HG02571 (cell line): ENCODE results near the gene PRR22.
"Not testable (repeated sequence)": the region's sequence is repeated elsewhere in the genome, so short reads cannot be mapped to it uniquely, and the experiment has no call there.

Source experiments
- ATAC-seq: cut with Tn5 transposase; IDR thresholded peaks from one replicate; pipeline ENCODE4 v1.9.1; 2021; ENCODE audit warnings: mild to moderate bottlenecking, moderate library complexity; ENCODE audit not compliant: unreplicated experiment

PRR22 gene

GRCh38 chr19:5792224-5792623 lies 7.7 kb upstream of the PRR22 start:
- ATAC-seq: no peak

DNA sequence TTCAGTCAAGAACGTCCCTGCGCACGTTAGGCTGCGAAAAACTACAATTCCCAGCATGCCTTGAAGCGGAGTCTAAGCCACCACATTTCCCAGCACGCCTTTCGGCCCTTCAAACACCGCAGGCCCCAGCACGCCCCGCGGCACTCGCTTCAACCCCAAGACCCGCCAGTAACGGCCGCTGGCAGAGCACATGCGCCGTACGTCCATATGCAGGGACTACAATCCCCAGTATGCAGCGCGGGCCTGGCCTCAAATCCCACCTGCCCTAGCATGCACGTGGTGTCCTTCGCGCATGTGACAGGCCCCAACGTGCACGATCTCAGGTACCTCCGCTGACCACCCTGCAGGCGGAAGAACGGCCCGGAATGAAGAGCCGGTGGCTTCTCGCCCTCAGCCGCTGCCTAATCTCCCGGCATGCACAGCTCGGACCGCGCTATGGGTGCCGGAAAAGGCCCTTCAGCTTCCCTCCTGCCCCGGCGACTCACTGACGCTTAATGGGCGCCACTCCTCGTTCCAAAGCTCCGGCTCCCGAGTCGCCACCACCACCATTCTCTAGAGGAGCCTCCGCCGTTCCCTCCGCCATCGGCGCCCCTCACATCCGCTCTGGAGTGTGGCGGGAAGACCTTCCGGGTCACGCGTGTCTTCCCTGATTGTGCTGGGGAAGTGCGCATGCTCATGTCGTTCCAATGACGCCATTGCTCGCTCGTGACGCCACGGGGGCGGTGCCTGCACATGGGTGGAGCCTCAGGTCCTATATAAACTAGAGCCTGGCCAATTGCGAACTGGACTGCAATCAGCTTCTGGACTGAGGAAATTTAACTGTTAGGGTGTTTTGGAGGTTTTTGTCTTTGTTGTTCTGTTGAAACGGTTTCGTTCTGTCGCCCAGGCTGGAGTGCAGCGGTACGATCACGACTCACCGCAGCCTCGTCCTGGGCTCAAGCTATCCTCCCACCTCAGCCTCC lies 6.3 kb upstream of the PRR22 start, which contains the start of gene DUS3L:
Gene DUS3L, minus strand, starts transcription at position 605 of the 962 bp plus-strand sequence. Its CDS starts 22 bp downstream, at position 583.
- ATAC-seq: peak; percentile 83

- no peak for ATAC-seq
Measured at GRCh38 chr19:5789886-5790558, 5.5 kb upstream of the PRR22 start.

DNA sequence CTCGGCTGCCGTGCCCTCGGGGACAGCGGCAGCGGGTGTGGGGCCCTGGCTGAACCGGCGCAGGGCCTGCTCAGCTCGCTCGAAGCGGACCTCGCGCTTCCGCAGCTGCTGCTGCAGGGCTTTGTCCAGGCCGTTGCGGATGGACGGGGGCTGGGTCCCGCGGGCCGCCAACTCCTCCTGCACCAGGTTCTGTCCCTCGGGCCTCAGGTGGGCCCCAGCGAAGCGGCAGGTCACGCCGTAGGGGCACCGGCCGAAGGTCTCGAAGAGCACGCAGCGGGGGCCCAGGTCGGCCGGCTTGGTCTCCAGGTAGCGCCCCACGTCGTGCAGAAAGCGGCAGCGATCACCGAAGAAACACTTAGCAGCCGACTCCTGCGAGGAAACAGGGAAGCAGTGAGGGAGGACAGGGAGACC lies 4.8 kb upstream of the PRR22 start:
- no peak for ATAC-seq

GRCh38 chr19:5788422-5788821 lies 3.9 kb upstream of the PRR22 start:
- ATAC-seq: no peak

DNA sequence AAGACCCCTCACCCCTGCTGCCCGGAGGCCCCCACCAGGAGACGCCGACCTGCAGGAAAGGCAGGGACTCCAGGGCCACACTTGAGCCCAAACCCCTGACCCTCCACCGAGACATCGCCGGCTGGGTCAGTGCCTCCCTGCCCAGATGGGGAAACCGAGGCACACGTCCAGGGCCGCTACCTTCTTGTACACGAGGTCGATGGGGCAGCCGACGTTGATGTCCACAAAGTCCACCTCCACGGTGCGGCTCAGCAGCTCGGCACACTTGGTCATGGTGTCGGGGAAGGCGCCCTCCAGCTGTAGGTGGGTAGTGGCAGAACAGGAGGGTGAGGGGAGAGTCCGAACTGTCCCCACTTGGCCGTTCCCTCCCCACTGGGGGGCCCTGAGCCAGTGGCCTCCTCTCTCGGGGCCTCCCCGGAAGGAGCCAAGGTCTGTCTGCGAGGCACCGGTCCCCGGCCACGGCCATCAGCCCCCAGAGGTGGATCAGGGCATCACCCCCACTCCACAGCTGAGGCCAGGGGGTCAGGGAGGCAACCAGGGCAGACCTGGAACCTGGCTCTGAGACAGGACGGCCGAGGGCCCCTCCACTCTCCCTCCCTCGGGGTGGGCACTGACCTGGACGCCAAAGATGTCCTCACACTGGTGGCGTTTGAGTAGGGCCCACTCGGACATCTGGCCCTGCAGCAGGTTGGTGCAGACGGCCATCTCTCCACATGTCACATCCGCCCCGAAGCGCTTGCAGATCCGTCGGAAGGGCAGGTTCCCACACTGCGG lies 3.0 kb upstream of the PRR22 start:
- no peak for ATAC-seq

DNA sequence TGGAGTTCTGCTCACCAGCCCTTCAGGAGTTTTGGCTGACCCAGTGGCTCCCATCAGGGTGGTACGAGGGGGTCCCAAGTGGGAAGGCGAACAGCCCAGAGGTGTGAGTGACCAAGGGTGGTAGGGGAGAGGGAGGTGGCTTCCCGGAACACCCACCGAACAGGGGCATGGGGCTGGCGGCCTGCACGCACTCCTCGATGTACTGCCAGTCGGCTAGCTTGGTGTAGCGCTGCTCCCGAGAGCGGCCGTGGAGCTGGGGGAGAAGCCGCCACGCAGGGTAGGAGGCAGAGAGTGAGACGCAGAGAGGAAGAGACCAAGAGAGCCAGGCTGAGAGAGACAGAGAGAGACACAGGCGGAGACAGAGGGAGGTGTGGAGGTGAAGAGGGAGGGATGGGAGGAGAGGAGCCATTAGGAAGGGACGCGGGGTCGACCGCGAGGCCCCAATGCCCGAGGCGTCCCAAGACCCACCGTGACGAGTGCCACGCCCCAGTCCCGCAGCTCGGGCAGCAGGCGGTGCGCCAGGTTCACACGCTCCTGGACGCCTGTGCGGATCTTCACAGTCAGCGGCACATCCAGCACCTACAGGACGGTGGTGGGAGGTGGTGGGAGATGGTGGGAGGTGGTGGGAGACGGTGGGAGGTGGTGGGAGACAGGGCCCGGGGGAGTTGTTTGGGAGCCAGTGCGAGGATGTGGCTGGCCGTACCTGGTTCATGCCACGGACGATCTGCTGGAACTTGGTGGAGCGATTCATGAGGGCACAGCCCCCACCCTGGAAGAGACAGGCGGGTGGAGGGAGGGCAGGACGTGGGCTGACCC lies 2.3 kb upstream of the PRR22 start:
- no peak for ATAC-seq

DNA sequence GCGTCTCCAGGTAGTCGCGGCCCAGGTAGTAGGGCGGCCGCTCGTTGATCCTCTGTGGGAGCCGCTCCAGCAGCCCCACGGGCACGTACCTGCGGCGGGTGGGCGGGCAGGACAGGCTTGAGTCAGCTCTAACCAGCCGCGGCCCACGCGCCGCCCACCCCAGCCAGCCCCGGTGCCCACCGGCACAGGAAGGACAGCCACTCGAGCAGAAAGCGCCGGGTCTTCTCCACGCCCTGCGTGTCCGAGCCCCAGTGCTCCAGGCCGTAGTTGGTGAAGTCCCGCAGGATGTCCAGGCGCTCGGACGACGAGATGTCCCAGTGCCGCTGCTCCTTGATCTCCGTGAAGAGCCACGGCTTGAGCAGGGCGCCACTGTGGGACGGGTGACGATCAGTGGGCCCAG lies 877 bp upstream of the PRR22 start:
- no peak for ATAC-seq

DNA sequence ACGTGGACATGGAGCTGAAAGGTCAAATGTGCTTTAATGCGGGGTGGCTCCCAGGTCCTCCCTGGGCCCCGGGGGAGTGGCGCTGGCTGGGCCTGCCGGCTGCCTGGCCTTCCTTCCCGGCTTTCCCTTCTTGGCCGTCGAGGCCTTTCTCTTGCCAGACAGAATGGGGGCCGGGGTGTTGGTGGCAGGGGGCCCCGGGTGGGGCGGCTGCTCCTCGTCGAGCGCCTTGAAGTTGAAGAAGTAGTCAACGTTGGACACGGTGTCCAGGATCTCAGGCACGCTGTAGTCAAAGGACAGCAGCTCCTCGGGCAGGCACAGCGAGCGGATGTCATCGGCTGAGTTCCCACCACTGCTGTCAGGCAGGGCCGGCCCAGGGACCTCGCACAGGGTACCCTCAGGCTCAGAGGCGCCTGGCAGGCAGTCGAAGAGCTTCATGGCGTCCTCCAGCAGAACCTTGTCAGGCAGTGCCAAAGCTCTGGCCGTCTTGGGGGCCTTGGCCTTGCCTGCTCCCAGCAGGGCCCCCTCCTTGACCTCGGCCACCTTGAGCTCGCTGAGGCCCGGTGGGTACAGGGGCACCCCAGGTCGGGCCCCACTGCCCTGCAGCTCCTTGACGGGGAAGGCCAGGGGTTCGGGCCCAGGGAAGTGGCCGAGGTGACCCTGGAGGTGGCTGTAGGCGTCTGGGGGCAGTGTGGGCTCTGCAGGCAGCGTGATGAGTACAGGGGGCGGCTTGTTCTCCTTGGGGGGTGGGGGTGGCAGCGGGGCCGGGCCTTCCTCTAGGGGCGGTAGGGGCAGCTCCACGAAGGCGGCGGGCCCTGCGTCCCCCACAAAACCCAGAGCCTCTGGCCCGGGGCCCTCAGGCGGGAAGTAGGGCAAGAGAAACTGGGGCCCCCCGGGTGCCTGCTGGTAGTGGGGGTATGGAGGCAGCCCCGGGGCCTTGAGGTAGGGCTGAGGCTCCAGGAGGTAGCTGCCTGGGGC lies 1.3 kb downstream of the PRR22 start:
- ATAC-seq: no peak

- no peak for ATAC-seq
Measured at GRCh38 chr19:5782322-5782721, 2.2 kb downstream of the PRR22 start.

DNA sequence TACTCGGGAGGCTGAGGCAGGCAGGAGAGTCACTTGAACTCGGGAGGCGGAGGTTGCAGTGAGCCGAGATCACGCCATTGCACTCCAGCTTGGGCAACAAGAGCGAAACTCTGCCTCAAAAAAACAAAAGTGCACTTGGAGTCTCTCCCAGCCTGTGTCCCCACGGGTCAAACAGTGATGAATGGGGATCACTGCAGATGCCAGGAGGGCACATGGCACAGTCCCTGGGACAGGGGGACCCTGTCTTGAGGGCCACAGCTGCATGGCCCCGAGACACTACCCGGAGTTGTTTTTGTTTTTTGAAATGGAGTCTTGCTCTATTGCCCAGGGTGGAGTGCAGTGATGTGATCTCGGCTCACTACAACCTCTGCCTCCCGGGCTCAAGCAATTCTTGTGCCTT lies 3.6 kb downstream of the PRR22 start:
- ATAC-seq: not testable (repeated sequence)

GRCh38 chr19:5778402-5778801 lies 6.1 kb downstream of the PRR22 start:
- no peak for ATAC-seq

DNA sequence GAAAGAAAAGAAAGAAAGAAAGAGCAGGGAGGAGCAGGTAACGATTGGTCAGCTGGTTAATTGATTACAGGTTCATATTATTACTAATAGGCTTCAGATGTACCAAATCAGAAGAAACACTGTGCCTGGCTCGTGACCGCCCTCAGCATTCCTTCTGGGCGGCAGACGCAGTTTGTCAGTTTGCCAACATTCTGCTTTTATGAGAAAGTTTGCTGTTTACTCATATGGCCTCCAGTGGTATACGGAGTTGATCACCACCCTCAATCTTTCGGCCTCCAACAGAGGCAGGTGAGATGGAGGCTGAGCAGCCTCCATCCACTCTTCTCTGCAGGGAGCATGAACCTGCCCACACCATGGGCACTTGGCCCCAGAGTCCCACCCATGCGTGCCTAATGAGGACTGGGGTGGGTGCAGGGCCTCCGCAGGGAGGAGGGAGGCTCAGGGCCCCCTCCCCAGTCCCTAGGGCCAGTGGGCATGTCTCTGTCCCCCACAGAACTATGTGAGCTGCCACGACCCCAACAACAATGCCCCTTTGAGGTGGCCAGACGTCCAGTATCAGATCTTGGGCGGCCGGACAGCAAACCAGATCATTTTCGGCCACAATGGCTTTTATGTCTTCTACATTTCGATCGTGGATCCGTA lies 8.8 kb downstream of the PRR22 start:
- ATAC-seq: no peak

DNA sequence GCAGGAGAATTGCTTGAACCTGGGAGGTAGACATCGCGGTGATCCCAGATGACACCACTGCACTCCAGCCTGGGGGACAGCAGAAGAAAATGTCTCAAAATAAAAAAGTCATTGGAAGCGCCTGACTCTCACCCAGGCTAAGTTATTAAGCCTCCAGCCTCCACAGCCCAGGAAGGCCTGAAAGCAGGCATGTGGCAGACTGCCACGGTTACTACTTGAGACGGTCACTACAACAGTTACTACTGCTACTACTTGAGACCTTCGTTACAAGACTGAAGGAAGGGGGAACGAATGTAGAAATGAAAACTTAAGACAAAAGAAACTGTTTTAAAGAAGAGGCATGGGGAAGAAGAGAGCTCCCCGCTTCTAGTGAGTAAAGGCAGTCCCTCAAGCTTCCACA lies 9.6 kb downstream of the PRR22 start:
- ATAC-seq: no peak

DNA sequence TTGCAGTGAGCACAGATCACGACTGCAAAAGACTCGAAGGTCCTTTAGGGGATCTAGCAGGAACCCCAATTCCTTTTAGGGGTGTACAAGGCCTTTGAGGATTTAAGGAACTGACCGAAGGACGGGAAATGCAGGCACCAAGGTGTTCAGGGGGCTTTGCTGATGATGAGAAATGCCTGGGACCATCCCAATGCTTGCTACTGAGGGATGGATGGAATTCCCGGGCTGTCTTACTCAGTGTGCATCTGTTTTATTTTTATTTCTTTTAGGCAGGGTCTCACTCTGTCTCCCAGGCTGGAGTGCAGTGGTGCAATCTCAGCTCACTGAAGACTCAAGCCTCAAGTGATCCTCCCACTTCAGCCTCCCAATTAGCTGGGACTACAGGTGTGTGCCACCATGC lies 11.3 kb downstream of the PRR22 start:
- no peak for ATAC-seq

GRCh38 chr19:5772416-5772815 lies 12.1 kb downstream of the PRR22 start:
- ATAC-seq: no peak

- no peak for ATAC-seq
Measured at GRCh38 chr19:5767949-5768348, 16.6 kb downstream of the PRR22 start.

GRCh38 chr19:5765220-5765619 lies 19.3 kb downstream of the PRR22 start:
- ATAC-seq: no peak
